Myocyte (in vitro differentiated cells): ENCODE measurements around the gene ERRFI1. TPM values are rescaled to one million over a fixed set of nuclear protein-coding genes. Genes with fewer than 3 reads are reported as not detected.
"Not testable (repeated sequence)": the region's sequence is repeated elsewhere in the genome, so short reads cannot be mapped to it uniquely, and the experiment has no call there.

Source experiments
- DNase-seq: peaks from one replicate; pipeline ENCODE4 v3.0.0-alpha.2; 2012; ENCODE audit warnings: low read depth
- polyA plus RNA-seq: library from polyadenylated mRNA; unstranded; fragments of >200 nt; gene quantifications from one replicate; pipeline ENCODE4 v1.2.1, GENCODE V29; 2012; ENCODE audit warnings: missing spikeins
- total RNA-seq: library from RNA; depleted of rRNA; stranded (reverse); fragments of >200 nt; gene quantifications from 2 replicates; pipeline ENCODE4 v1.2.3, GENCODE V29; 2014

ERRFI1 gene, protein sequence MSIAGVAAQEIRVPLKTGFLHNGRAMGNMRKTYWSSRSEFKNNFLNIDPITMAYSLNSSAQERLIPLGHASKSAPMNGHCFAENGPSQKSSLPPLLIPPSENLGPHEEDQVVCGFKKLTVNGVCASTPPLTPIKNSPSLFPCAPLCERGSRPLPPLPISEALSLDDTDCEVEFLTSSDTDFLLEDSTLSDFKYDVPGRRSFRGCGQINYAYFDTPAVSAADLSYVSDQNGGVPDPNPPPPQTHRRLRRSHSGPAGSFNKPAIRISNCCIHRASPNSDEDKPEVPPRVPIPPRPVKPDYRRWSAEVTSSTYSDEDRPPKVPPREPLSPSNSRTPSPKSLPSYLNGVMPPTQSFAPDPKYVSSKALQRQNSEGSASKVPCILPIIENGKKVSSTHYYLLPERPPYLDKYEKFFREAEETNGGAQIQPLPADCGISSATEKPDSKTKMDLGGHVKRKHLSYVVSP
- total RNA-seq = 138 and 194 TPM in 2 replicates
- 84.3 TPM for polyA plus RNA-seq

DNA sequence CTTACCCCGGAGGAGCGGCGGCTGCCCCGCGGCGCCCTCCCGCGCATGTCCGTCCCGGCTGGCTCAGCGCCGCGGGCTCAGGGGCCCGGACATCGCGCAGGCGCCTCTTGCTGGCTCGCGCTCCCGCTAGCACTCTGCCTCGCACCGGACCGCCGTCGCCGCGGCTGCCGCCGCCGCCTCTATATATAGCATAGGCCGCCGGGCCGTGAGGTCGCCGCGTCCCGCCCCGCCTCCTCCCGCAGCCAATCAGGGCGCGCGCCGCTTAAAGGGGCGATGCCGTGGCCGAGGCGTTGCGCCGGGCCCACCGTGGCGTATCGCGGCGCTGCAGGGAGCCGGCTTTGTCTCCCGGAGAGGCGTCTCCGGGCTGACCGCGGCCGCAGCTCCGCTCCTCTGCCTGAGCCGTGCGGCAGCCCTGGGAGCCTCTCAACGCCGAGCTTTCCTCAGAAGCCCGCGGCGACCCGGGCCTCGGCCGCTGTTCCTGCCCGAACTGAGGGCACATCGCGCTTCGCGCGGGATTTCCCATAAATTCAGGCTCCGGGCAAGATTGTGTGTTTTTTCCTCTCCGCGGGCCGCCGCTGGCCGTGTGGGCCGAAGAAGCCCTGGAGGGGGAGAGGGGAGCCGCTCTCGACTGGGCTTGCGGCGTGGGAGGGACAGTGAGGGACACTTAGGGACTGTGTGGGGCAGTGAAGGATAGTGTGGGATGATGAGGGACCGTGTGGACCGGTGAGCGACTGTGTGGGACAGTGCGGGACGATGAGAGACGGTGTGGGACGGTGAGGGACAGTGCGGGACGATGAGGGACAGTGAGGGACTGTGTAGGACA is at the start of gene ERRFI1:
Gene ERRFI1 (minus strand): TSS at position 157 of the 823 bp plus-strand sequence. CDS start 10,690 bp downstream, outside the sequence.
- DNase-seq = peak; percentile 96

DNA sequence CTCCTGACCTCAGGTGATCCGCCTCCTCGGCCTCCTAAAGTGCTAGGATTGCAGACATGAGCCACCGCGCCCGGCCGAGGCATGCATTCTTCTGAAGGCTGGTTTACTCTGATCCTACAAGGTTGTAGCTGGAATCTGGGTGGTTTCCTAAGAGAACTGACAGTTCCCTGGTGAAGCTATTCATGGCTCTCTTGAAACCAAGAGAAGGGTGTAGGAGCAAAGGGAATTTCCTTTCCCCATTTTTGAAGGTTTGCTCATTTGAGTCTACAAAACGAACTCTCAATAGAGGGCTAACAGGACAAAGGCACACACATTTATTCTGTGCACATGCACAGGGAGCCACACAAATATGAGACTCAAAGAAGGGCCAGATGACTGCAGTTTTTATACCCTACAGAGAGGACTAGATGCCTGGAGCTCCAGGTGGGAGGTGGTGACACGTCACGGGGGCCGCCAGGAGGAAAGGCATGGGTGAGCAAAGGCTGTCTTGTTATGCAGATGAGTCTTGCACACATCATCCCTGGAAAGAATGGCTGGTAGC is 49.5 kb upstream of the ERRFI1 start:
- DNase-seq = peak; percentile 64

DNA sequence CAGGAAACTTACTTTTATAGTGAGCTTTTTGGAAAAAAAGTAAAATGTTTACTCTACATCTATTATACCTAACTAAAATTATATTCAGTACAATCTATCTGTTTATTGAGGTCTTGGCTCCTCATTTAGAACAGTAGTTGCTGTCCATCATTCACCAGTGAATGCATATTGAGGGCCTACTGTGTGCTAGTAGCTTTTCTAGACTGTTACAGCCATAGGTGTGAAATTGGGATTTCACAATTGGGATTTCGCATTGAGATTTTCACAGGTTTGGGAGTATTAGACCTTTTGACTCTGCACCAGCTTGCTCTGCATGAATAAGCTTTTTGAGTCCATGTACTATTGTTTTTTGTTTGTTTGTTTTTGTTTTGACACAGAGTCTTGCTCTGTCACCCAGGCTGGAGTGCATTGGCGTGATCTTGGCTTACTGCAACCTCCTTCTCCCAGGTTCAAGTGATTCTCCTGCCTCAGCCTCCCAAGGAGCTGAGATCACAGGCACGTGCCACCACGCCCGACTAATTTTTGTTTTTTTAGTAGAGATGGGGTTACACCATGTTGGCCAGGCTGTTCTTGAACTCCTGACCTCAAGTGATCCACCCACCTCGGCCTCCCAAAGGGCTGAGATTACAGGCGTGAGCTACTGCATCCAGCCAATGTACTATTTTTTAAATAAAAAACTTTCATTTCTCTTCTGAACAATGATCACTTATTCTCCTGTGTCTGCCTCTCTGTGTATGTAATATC is 47.2 kb upstream of the ERRFI1 start:
- DNase-seq = no peak

DNA sequence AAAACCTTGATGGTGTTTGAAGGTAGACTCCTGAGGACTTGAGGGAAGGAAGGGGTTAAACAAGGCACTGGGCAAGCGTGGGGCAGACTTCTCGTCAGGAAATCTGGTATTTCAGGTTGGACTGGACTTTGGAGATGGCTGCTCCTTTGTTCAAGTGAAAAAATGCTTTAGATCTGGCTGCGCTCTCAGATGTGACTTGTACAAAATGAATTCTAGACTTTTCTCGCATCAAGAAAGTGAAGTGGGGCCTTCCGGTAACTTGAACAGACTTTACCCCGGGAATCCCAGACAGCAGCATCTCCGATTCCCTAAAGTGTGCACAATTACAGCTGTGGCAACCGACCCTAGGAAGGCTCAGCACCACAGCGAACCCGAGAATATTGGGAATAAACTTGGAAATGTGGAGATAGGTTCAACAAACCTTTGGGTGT is 44.3 kb upstream of the ERRFI1 start:
- DNase-seq = no peak

DNA sequence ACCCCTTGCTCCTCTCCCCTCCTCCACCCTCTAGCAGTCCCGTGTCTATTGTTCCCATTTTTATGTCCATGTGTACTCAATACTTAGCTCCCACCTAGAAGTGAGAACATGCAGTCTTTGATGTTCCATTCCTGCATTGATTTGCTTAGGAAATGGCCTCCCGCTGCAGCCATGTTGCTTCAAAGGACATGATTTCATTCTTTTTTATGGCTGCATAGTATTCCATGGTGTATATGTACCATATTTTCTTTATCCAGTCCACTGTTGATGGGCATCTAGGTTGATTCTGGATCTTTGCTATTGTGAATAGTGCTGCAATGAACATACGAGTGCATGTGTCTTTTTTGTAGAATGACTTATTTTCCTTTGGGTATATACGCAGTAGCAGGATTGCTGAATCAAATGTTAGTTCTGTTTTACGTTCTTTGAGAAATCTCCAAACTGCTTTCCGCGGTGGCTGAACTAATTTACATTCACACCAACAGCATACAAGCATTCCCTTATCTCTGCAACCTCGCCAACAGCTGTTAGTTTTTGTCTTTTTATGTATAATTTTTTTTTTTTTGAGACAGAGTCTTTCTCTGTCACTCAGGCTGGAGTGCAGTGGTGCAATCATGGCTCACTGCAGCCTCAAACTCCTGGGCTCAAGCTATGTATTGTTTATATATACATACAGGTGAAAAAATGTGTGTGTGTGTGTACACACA is 43.7 kb upstream of the ERRFI1 start:
- not testable (repeated sequence) for DNase-seq

DNA sequence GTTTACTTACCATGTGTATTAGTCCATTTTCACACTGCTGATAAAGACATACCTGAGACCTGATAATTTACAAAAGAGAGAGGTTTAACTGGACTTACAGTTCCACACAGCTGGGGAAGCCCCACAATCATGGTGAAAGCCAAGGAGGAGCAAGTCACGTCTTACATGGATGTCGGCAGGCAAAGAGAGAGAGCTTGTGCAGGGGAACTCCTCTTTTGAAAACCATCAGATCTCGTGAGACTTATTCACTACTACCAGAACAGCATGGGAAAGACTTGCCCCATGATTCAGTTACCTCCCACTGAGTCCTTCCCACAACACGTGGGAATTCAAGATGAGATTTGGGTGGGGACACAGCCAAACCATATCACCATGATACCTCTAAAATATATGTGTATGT is 39.3 kb upstream of the ERRFI1 start:
- DNase-seq = no peak

DNA sequence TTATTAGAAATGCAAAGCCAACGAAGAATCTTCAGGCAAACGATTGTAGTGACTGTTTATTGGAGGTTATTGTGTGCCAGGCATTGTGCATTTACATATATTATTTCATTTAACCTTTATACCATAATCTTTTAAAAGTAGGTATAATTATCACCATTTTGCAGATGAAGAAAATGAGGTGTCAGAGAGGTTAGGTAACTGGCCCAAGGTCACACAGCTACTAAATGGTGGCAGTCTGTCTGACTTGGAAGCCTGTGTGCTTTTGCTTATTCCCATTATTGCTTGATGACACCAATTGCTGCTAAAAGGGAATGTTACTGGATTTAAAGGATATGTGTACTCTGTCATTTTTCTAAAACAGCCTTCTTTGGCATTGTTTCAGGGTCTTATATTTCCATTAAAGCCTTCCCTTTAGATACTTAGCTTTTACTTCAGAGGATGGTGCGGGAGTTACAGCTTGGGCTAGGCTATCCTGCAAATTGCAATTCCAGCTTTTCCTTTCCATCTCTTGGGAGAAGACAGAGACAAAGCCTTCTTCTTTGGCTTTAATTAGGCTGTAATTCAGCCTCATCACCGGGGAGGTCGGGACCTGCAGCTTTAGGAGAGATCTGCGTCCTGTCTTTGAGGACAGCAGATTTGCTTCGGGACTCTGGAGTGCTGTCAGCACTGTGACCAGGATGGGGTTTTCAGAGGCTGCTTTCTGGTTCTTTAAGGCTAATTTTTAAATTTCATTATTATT is 37.4 kb upstream of the ERRFI1 start:
- DNase-seq = no peak

DNA sequence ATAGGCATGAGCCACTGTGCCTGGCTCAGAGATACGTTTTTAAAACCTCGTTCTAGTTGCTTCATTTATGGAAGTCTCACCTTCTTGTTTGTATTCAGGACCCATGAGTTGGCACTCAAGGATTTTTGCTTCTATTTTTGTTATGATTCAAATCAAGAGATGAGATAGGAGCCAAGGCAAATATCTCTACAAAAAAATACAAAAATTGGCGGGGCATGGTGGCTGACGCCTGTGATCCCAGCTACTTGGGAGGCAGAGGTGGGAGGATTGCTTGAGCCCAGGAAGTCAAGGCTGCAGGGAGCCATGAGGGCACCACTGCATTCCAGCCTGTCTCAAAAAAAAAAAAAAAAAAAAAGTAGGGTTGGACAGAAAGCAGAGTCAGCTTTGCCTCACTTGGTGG is 36.8 kb upstream of the ERRFI1 start:
- no peak for DNase-seq

DNA sequence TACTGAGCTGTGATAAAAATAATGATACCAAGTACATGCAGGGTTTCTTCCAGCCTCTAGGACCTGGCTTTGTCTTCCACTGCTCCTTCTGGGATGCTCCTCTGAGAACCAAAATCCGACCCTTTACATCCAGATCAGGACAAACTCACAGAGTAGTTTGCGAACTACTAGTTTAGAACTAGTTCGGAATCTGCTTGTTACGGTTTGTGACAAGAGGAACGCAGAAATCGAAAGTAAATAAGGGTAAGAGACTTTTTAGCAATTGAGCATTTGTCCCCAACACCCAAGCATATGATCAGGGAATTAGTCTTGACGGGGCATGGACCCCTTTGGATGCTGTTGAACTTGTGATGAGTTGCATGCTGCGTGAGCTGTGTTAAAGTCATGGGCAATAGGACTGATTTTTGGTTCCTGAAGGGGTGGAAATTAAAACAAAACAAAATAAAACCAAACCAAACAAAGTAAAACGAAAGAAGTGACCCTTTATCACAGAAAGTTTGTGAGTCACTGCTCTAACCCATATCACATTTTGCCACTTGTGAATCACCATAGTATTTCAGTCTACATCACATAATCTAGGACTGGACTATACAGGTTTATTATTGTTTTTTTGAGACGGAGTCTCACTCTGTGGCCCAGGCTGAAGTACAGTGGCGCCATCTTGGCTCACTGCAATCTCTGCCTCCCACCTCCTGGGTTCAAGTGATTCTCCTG is 35.7 kb upstream of the ERRFI1 start:
- DNase-seq = peak; percentile 40

DNA sequence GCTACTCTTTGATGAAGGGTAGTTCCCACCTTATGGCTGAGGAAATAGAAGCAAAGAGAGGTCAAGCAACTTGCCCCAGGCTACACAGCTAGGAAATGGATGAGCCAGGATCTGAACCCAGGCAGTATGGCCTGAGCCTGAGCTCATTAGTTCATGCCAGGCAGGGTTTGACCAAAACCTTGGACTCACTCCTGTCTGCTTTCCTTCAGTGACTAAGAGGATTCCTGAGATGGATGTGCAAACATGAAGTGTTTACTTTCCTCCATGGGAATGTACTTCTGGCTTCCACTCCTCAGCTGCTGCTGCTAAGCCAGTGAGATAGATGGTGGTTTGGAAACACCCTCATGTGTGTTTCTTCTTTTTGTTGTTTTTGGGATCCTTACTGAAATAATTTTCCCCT is 35.1 kb upstream of the ERRFI1 start:
- peak; percentile 91 for DNase-seq

DNA sequence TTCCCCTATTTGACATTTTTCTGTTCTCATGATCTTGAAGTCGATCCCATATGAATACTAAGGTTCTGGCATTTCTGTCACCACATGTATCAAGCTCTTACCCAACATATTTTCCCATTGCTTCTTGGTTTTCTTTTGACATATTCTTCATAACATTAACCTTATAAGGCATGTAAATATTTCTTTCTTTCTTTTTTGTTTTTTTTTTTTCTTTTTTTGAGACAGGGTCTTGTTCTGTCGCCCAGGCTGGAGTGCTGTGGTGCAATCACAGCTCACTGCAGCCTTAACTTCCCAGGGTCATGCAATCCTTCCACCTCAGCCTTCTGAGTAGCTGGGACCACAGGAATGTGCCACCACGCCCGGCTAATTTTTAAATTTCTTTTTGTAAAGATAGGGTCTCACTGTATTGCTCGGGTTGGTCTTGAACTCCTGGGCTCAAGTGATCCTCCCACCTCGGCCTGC is 33.1 kb upstream of the ERRFI1 start:
- peak; percentile 81 for DNase-seq

DNA sequence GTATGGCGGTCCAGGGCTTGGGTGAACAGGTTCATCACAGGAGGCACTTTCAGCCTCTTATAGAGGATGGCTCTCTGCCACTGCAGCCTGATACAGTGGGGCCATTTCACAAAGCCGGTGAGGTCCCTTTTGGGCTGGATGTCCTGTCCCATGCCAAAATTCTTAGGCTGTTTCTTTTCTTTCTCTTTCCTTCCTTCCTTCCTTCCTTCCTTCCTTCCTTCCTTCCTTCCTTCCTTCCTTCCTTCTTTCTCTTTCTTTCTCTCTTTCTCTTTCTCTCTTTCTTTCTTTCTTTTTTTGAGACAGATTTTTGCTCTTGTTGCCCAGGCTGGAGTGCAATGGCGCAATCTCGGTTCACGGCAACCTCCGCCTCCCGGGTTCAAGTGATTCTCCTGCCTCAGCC is 31.7 kb upstream of the ERRFI1 start:
- DNase-seq = not testable (repeated sequence)

DNA sequence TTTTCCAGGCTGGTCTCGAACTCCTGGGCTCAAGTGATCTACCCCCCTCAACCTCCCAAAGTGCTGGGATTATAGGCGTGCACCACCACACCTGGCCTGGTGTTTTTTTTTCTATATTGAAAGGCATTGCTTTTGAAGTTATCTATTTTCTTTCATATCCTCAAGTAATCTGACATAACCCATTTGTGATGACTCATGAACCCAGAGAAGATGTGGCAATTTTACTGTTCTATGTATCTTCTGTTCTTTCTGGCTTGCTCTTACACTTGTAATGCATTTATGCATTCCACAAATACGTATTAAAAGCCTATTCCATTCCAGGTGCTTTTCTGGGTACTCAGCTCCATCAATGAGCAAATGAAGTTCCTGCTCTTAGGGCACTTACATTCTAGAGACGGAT is 29.9 kb upstream of the ERRFI1 start:
- DNase-seq = no peak

DNA sequence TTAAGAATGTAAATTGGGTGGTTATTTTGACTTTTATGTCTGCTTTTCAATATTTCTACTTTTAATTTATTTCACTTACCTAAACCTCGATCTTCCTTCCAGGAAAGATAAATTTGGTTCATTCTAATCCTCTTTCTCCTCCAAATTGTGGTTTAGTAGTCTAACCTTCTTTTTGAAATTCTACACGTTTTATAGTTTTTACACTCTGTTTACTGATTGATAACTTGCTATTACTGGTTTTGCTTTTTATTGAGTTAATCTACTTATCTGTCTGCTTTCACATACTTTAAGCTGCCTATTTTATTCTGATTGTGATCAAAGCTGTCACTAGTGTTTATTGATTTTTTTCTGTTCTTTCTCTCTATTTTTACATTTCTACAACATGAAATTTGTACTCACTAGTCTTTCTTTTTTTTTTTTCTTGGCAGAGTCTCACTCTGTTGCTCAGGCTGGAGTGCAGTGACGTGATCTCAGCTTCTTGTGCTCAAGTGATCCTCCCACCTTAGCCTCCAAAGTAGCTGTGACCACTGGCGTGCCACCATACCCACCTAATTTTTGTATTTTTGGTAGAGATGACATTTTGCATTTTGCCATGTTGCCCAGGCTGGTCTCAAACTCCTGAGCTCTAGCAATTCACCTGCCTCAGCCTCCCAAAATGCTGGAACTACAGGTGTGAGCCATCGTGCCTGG is 27.9 kb upstream of the ERRFI1 start:
- DNase-seq = no peak

DNA sequence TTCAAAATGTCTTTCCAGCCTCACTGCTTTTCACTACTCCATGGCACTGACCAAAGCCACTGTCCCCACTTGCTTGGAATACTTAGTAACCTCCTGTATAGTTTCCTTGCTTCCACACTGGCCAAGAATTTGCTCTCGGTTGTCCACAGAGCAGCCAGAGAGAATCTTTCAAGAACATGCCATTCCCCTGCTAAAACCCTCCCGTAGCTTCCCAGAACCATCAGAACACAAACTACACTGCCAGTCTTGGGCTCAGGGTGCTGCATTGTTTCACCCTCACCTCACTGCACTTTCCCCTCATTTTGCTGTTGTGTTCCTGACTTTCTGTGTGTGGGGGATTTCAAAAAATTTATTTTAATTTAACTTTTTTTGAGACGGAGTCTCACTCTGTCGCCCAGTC is 25.5 kb upstream of the ERRFI1 start:
- DNase-seq = no peak

DNA sequence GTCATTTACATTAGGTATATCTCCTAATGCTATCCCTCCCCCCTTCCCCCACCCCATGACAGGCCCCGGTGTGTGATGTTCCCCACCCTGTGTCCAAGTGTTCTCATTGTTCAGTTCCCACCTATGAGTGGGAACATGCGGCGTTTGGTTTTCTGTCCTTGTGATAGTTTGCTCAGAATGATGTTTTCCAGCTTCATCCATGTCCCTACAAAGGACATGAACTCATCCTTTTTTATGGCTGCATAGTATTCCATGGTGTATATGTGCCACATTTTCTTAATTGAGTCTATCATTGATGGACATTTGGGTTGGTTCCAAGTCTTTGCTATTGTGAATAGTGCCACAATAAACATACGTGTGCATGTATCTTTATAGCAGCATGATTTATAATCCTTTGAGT is 23.1 kb upstream of the ERRFI1 start:
- not testable (repeated sequence) for DNase-seq

DNA sequence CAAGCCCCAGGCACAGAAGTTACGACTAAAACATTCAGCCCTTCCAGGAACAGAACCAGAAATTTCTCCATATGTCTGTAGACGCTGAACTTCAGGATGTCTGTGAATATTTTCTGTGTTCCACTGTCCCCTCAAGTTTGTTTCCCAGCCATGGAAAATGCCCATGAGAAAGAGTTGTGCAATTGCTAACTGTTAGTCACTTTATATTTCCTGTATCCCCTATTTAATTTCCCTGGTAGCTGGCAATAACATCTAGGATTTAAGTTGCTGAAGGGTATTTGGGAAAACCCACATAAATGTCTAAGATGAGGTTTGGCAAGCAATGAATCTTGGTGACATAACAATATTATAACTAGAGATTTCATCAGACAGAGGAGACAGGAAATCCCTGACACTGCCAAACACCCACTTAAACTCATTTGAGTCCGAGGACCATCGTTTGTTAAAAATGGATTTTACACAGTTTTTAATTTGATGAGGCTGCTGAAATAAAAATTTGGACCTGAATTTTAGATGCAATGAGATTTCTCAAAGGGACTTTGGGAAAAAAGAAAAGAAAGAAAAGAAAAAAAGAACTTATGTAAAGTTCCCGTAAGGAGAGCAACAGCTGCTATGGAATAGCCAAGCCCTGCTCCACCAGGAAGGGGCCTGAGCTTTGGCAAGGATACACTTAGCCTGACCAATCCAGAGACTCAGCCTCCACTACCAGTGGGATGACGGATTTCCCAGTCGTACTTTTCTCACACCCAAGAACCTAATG is 21.8 kb upstream of the ERRFI1 start:
- DNase-seq = peak; percentile 92

DNA sequence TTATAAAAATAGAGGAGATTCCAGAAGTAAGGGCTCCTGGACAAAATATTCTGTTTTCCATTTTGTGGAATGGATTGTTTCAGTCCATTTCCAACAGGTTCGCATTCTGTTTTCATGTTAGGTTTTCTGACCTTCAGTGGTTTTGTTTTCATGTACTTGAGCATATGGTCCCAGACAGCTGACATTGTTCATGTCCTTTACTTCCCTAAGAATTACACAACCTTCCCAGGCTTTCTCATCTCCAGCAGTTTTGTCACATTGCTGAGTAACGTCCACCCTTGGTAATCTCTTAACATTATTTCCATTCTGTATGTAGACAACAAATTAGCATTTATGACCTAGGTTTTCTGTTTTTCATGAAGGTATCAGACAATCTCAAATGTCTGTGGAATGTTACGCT is 21.0 kb upstream of the ERRFI1 start:
- peak; percentile 79 for DNase-seq
